ENCODE measurements around the gene APC2.

APC2 gene

DNA sequence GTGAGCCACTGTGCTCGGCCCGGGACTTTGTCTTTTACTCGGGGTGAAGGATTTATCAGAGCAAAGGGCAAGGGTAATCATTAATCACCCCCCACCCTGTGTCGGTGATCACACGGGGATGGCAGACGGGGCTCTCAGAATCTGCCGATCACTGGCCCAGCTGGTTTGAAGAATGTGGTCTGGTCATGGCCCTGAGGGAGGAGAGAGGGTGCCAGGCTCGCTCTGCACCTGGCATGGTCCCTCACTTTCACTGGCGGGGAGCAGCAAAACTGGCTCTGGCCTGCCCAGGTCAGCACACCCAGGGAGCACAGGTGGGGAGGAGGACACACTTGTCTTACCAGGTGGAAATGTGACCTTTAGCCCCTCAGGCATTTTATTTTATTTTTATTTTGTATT is 51.3 kb downstream of the APC2 start:
- TF ChIP-seq GATA3 (IDR thresholded peaks at IDR 0.05; ENCODE audit: low read depth, low read length), result no peak
- TF ChIP-seq GATA2 (IDR thresholded peaks at IDR 0.05; ENCODE audit: low read depth, low read length), result no peak

DNA sequence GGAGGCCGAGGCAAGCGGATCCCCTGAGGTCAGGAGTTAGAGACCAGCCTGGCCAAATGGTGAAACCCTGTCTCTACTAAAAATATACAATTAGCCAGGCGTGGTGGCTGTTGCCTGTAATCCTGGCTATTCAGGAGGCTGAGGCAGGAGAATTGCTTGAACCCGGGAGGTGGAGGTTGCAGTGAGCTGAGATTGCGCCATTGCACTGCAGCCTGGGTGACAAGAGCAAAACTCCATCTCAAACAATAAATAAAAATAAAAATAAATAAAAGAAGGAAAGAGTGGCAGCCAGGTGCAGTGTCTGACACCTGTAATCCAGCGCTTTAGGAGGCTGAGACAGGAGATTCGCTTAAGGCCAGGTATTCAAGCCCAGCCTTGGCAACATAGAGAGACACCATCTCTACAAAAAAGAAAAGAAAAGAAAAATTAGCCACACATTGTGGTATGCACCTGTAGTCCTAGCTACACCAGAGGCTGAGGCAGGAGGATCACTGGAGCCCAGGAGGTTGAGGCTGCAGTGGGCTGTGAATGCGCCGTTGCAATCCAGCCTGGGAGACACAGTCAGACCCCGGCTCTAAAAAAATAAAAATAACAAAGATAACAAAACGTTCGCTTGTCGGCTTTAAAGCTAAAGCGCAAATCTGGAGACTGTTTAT is 52.6 kb downstream of the APC2 start:
- TF ChIP-seq GATA2 (IDR thresholded peaks at IDR 0.05; ENCODE audit: low read depth, low read length) (no peak), GATA3 (IDR thresholded peaks at IDR 0.05; ENCODE audit: low read depth, low read length) (no peak)

DNA sequence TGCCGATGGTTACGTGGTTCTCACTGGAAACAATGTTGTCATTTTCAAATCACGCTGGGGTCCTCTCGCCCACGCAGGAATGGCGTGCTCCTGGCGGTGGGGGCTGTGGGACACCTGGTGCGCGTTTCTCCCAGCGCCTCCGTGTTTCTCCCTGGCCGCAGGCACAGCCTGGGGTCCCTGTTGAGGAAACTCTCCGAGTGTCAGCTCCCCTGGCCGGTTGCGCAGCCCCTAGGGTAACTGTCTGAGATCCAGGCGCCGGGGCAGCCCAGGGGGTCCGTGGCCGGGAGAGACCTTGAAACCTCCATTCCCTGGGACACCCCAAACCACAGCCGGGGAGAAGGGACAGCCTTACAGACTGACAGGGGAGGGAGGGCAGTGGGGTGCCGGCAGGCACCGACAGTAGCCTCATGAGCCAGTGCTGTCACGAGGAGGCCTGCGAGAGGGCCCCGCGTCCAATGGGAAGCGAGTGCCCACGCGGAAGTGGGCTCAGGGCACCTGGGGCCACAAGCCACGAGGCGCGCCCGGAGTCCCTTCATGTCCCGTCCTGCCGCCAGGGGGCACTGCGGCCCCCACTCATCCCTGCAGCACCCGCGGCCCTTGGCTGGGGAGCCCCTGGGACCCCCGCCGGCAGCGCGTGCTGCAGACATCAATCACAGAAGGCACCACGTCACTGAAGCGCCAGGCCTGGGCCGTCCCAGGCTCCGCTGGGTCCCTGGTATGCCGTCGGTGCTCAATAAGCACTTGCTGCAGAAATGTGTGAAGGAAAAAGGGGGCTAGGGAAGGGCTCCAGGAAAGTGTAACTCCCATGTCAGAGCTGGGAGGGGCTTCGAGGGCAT is 53.4 kb downstream of the APC2 start:
- TF ChIP-seq GATA3 (IDR thresholded peaks at IDR 0.05; ENCODE audit: low read depth, low read length) (no peak), GATA2 (IDR thresholded peaks at IDR 0.05; ENCODE audit: low read depth, low read length) (no peak)

DNA sequence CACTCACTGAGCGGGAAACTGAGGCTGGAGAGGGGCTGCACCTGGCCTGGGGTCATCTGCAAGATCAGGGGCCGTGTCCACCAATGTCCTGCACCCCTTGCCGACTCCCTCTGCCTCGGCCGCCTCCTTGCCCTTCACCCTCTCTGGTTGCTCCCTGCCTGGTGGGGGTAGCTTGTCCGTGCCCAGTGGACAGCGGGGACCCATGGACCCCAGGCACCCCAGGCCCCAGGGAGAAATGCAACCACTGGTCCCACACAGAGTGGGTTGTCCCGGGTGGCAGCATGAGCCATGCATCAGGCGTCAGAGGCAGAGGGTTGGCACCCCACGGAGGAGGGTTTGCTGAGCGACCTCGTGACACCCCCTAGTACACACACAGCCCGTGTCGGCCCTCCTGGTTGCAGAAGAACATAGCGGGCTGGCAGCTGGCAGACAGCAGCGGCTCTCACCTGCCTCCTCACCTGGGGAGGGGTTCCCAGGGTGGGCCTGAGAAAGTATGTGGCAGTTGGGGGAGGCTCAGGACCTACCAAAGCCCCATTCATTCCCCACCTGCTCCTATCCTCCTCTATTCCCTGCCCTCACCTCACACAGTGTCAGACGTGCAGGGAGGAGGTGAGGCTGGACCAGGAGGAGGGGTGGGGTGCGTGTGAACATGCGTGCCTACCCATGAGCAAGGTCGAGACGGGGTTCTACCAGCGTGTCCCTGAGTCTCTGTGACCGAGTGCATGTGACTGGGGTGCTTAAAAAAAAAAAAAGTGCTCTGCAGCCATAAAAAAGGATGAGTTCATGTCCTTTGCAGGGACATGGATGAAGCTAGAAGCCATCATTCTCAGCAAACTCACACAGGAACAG is 54.2 kb downstream of the APC2 start:
- no peak for TF ChIP-seq GATA3 (IDR thresholded peaks at IDR 0.05; ENCODE audit: low read depth, low read length)
- TF ChIP-seq GATA2 (IDR thresholded peaks at IDR 0.05; ENCODE audit: low read depth, low read length), result no peak

DNA sequence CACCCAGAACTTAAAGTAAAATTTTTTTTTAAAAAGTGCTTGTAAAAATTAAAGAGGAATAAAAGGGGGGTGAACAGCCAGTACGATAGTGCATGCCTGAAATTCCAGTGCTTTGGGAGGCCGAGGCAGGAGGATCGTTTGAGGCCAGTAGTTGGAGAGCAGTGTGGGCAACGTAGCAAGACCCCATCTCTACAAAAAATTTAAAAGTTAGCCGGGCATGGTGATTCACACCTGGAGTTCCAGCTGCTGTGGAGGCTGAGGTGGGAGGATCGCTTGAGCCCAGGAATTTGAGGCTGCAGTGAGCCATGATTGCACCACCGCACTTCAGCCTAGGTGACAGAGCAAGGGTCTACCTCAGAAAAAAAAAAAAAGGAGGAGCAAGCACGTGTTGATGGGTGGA is 55.1 kb downstream of the APC2 start:
- TF ChIP-seq GATA2 (IDR thresholded peaks at IDR 0.05; ENCODE audit: low read depth, low read length), result no peak
- no peak for TF ChIP-seq GATA3 (IDR thresholded peaks at IDR 0.05; ENCODE audit: low read depth, low read length)

DNA sequence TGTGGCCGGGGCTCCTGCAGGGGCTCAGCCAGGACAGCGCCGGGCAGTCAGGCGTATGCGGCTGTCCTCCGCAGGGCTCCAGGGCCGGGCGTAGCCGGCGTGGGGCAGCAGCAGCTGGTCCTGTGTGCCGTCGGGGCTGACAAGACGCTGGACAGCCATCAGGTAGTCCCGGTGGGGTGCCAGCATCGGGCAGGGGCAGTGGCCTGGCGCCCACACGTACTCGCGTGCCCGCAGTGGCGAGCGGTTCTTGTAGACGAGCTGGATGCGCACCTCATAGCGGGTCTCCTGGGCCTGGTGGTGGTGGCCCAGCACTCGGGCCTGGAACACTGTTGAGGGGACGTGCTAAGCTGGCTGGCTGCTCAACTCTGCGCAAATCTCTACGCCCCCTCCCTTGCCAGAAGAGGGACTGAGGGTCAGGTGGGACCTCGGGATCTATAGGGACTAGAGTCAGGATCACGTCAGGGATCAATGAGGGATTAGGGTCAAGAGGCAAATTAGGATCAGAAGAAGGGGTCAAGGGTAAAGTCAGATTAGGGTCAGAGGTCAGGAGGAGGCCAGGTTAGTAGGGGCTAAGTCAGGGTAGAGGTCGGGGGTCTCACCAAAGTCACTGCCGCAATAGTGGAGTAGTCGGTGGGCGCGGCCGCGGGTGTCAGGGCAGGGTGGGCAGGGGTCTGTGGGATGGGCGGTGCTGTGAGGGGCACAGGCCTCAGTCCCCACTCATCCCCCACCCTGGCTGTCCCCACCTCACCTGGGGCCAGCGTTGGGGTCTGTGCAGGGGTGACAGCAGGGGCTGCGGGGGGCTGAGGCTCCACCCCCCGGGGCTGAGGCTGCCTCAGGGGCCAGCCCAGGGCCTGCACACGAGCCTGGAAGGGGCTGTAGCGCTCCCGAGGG is 56.3 kb downstream of the APC2 start:
- TF ChIP-seq GATA2 (IDR thresholded peaks at IDR 0.05; ENCODE audit: low read depth, low read length) (no peak), GATA3 (IDR thresholded peaks at IDR 0.05; ENCODE audit: low read depth, low read length) (no peak)

DNA sequence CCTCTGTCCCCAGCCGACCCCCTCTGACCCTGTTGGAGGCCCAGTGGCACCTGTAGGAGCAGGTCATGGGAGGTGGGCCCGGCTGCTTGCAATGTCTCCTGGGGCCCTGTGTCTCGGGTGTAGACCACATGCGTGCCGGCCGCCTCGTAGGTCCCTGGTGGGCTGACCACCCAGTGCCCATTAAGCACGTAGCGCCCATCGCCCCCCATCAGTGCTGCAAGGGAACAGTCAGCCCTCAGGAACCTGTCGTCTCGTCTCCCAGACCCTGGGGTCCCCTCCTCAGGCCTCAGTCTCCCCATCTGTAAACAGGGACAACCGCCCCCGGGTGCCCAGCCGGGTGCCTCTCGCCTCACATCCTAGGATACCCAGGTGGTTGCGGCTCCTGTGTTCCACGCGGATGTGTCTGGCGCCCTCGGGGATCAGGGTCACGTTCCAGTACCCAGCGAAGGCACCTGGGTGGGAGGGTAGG is 57.3 kb downstream of the APC2 start:
- TF ChIP-seq GATA3 (IDR thresholded peaks at IDR 0.05; ENCODE audit: low read depth, low read length) (no peak), GATA2 (IDR thresholded peaks at IDR 0.05; ENCODE audit: low read depth, low read length) (no peak)

DNA sequence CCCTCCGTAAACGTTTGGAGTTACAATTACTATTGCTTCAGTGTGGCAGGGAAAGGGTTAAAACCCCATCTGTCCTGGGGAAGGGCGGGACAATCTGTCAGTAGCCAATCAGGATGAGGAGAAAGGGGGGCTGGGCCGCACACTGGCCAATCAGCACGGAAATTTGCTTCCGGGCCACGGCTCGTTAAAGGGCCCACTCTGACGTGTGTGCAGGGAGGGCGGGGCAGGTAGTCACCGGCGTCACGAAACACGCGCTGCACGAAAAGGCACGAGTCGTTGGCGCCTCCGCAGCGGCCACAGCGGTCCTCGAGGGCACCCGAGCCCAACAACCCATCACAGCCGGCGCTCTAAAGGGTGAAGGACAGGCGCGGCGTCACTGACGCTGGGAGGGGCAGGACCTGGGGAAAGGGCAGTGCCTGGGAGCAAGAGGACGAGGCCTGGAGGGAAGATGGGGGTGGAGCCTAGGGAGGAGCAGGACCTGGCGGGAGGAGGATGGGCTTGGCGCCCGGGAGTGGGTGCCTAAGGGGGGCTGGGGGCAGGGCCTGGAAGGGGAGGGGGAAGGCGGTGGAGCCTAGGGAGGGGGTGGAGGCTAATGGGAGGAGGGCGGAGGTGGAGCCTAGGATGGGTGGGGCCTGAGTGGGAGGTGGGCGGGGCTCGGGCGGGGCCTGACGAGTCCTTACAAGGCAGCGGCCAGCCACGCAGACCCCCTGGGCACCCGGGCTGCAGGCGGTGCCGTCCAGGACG is 58.0 kb downstream of the APC2 start:
- TF ChIP-seq GATA2 (IDR thresholded peaks at IDR 0.05; ENCODE audit: low read depth, low read length) (no peak), GATA3 (IDR thresholded peaks at IDR 0.05; ENCODE audit: low read depth, low read length) (no peak)

DNA sequence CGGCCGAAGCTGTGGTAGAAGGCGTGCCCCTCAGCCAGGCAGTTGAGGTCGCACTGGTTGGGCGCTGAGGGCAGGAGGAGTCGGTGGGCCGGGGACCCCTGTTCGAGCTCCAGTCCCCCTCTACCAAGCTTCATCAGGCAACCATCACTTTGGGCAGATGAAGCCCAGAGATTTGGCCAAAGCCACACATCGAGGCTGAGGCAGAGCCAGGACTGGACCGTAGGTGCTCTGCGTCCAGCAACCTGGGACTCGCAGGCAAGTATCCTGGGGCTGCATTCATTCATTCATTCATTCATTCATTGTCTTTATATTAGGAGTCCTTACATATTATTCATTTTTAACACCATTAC is 58.6 kb downstream of the APC2 start:
- TF ChIP-seq GATA3 (IDR thresholded peaks at IDR 0.05; ENCODE audit: low read depth, low read length), result no peak

DNA sequence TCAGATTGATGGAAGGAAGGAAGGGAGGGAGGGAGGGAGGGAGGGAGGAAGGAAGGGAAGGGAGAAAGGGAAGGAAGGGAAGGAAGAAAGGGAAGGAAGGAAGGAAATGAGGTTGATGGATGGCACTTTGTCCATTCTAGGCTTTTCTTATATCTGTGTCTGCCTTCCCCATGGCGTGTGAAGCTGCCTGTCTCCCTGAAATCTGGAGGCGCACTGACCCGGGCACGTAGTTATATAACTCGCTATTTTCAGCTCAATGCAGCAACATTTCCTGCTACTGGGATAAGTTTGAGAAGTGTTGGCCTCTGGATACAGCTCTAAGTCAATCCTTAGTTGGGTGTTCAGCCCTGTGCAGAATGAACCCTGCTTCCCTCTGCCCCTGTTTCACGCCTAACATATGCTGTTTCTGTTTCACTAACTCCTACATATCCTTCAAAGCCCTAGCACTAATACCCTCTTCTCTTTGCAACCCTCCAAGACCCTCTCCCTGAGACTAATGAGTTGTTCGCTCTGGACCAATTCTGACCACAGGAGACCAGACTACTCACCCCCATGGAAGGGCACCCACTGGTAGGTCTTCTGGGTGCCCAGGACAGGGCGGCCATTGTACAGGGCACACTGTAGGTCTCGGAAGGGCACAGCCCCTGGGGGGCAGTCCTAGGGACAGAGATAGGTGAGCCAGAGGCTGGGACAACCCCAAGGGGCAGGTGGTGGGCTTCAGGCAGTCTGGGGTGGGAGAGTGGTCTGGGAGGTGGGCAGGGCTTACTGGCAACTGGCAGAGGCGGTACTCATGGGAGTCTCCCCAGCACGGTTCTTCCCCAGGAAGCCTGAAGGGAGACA is 59.9 kb downstream of the APC2 start:
- no peak for TF ChIP-seq GATA2 (IDR thresholded peaks at IDR 0.05; ENCODE audit: low read depth, low read length)
- no peak for TF ChIP-seq GATA3 (IDR thresholded peaks at IDR 0.05; ENCODE audit: low read depth, low read length)

DNA sequence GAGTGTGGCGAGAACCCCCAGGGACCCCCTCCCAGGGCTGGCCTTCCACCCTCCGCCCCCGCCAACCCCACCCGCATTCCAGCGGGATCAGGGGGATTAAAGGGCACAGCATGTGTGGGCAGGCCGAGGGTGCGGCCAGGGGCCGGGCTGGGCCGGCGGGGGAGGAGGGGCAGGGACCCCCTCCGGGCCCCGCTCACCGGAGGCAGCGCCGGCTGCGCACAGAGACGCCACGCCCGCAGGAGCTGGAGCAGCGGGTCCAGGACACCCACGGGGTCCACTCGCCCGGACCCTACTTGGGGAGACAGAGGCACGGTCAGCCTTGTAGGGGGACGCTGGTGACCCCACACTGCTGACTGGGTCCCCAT is 60.5 kb downstream of the APC2 start:
- TF ChIP-seq GATA2 (IDR thresholded peaks at IDR 0.05; ENCODE audit: low read depth, low read length) (no peak), GATA3 (IDR thresholded peaks at IDR 0.05; ENCODE audit: low read depth, low read length) (no peak)

DNA sequence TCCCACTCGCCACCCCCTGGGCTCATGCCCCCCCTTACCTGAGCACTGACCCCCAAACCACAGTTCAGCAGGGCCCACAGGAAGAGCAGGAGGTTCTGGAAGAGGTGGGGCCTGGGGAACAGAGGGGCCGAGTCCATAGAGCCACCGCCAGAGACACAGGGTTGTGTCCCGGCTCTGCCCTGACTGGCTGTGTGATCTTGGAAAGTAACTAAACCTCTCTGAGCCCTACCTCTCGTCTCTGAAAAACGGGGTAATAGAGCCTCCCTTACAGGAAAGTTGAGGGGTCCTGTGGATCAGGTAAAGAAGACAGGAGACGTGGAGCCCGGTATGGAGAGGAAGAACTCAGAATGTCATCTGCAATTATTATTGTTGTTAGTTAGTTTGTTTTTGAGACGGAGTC is 60.9 kb downstream of the APC2 start:
- TF ChIP-seq GATA2 (IDR thresholded peaks at IDR 0.05; ENCODE audit: low read depth, low read length) (no peak), GATA3 (IDR thresholded peaks at IDR 0.05; ENCODE audit: low read depth, low read length) (no peak)

Measured in SH-SY5Y (cell line).